HG03432 (cell line): ENCODE measurements around the gene NIN.
"Not testable (repeated sequence)": the region's sequence is repeated elsewhere in the genome, so short reads cannot be mapped to it uniquely, and the experiment has no call there.

Source experiments
- ATAC-seq: cut with Tn5 transposase; IDR thresholded peaks from one replicate; pipeline ENCODE4 v1.9.1; 2021; ENCODE audit warnings: mild to moderate bottlenecking, moderate library complexity; ENCODE audit not compliant: unreplicated experiment

Gene NIN

DNA sequence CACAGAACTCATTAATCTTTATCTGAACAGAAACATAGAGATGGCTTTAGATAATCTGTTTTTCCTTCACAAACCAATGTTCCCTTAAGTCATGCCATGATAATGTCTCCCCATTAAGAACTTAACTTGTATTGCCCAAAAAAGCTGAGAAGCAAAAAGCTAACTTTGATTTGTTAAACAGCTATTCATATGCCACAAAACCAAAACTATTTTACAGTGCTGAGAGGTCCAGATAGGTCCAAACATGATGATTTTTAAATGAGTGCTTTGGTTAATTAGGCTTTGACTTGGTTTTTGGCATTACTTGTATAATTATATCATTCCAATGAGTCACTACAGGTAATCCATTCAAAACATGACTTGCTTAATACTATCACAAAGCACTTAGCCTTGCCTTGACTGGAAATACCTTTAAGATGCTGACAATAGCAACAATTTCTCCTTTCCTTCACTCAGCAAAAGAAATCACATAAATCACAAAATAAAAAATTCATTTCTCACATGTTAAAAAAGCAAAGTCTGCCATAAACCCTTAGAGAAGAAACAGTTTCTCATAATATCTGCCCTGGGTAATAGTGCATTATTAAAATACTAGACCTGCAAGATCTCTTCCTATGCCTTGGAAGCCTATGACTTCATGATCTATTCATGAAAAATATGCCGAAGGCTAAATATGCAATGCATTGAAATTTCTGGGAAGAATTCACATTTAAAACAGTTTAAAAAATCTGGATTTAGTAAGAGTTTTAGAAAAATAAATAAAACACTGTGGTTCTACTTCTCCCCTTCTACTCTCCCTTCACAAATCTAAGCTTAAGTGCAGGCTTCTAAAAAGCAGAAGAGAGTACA is 110.8 kb downstream of the NIN start:
- no peak for ATAC-seq

DNA sequence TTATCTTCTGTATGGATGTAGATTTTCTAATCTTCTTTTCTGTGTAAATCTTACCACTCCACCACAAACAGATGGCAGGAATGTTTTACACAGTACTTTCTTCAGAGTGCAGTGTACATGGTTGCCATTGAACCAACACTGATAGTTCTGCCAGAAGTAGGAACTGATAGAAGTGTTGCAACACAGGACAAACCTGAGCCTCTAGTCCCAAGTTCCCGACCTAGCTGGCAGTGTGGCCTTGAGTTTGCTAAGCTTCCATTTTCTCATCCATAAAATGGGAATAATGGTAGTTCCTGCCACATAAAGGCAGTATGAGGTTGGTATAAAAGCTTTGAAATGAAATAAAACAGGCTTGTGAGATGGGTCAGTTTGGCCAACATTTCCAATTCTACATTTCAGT is 112.0 kb downstream of the NIN start:
- ATAC-seq: no peak

DNA sequence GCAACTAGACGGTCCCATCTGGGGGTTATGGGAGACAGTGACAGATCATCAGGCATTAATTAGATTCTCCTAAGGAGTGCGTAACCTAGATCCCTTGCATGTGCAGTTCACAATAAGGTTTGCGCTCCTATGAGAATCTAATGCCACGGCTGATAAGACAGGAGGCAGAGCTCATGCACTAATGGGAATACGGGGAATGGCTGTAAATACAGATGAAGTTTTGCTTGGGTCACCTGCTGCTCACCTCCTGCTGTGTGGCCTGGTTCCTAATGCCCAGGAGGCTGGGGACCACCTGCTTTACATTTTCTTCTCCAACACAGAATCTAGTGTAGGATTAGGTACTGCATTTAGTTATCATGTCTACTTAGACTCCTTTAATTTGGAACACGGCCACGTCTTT is 113.2 kb downstream of the NIN start:
- ATAC-seq: no peak

- ATAC-seq: peak; percentile 59
These were observed 116.4 kb downstream of the NIN start for GRCh38 chr14:50714450-50715073.

- no peak for ATAC-seq
These were observed 119.9 kb downstream of the NIN start for GRCh38 chr14:50711043-50711442.

DNA sequence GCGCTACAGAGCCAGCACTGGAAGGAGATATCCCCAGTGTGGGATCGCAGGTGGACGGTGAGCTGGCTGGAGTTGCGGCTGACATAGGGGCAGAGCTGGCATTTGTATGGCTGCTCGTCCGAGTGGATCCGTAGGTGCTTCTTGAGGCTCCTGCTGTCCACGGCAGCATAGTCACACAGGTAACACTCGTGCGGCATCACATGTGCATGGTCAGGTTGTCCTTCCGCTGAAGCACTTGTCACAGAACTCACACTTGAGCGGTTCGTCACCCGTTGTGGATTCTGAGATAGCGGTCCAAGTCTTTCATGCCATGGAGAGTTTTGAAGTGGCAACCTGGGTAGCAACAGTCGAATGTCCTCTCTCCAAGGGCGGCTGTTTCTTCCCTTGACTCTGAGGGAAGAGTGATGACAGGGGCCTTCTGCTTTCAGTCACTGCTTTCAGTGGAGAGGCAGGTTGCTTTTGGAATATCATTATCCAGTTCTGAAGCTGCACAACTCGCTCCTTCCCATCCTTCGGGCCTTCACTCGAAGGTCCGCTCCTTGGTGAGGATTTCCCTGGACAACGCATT is 125.9 kb downstream of the NIN start:
- no peak for ATAC-seq

DNA sequence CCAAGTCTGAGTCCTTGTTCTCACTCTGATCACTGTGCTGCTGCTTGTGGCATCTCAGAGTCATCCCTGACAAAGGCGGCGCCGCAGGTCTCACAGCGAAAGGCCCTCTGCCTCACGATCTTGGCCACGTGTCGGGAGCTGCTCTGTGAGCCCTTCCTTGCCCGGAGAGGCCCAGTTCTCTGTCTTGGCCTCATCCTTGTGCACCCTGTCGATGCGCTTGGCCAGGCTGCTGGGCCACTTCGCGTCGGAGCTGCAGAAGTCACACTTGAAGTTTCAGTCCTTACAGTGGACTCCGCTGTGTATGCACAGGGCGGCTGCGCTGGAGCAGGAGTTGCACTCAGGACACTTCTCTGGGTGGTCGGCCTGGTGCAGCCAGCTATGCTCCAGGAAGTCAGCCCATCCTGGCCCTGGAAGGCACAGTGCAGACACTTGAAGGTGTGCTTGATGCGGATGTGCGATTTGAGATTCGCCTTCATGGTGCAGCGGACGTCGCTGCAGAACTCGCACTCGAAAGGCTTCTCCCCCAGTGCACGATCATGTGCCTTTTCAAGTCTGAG is 126.4 kb downstream of the NIN start:
- ATAC-seq: no peak

GRCh38 chr14:50697659-50698290 is 133.2 kb downstream of the NIN start:
- no peak for ATAC-seq

DNA sequence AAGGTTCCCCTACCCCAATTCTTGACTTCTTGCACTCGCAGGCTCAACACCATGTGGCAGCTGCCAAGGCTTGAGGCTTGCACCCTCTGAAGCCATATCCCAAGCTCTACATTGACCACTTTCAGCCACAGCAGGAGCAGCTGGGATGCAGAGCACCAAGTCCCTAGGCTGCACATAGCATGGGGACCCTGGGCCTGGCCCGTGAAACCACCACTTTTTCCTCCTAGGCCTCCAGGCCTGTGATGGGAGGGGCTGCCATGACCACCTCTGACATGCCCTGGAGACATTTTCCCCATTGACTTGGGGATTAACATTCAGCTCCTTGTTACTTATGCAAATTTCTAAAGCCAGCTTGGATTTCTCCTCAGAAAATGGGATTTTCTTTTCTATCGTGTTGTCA is 136.7 kb downstream of the NIN start:
- not testable (repeated sequence) for ATAC-seq

DNA sequence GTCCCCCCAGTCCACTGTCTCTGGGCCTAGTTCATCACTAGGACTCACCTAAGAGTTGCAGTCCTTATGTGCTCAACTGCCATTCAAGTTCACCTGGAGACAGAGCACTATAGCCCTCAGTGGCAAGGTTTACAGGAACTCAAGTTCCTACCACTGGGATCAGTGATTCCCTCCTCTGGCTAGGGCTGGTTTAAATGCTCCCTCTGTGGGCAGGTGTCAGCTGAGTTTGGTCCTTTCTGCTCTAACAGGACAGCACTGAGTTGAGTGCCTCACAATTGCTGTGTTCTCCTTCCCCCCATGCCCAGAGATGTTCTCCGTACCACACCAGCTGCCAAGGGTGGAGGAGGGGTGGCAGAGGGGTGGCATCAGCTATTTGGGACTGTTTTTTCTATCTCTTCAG is 142.1 kb downstream of the NIN start:
- ATAC-seq: no peak

GRCh38 chr14:50679674-50680073 is 151.3 kb downstream of the NIN start:
- no peak for ATAC-seq

DNA sequence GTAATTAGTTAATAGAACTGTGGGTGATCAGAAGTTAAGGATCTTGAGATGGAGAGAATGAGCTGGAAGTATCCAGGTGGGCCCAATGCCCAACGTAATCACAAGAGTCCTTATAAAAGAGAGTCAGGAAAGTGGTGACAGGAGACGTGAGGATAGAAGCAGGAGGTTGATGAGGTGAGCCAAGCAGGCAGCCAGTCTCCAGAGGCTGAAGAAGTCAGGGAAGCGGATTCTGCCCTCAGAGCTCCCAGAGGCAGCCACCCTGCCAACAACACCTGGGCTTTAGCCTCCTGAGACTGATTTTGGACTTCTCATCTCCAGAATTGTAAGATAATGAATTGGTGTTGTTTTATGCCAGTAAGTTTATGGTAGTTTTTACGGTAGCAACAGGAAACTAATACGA is 152.8 kb downstream of the NIN start:
- ATAC-seq: no peak

DNA sequence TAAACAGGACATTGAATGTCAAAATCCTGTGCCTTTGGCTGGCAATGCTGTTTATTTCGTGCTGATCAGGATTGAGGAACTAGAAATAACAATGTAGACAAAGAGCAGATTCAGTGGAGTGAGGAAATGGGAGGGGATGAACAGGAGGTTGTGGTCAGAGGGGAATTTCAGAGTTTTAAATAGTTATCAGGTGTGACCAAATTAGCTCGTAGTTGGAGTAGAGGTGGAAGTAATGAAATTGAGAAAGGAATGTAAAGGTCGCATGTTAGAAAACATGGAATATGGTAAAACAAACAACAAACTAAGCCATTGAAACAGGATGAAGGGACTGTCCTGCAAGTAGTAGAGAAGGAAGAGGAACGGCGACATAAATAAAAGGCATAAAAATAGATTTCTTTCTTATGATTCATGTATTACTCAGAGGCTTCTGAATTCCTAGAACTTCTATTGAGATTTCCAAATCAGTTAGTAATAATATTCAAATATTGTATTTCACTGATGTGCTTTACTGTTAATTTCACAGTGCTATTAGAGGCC is 153.4 kb downstream of the NIN start:
- peak; percentile 87 for ATAC-seq

DNA sequence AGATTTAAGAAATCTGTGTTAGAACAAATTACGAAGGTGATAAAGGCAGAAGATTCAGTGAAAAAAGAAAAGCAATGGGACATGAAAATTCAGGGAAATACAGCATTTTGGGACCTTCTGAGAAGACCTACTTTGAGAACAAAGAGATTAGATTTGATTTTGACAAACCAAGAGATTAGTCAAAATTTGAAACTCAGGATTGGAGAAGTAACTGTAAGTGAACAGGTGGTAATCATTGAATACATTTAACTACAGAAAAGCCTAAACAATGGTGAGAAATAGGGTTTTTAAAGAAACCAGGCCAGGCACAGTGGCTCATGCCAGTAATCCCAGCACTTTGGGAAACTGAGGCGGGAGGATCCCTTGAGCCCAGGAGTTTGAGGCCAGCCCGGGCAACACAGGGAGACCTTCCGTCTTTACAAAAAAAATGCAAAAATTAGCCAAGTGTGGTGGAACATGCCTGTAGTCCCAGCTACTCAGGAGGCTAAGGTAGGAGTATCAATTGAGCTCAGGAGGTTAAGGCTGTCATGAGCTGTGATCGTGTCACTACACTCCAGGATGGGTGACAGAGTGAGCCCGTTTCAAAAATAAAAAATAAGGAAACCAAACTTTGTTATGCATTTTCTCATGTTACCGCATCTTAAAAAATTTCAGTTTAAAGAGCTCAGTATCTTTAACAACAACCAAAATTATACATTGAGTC is 154.0 kb downstream of the NIN start:
- peak; percentile 26 for ATAC-seq

DNA sequence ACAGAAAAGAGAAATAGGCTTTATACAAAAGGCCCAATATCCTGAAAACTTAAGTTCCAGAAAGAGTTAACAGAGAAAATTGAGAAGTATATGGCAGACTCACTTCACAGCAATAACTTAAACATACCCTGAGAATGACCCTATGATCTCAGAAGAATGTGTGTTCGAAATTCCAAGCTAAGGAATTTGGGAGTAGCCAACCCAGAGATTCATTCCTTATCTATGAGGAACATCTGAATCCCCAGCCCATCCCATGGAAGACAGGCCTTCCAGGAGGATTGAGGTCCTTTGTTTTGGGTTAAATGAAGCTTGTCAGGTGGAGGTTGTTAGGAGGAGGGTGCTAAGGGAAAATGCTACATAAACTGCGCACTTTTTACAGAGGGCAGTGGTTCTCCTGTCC is 155.4 kb downstream of the NIN start:
- no peak for ATAC-seq

DNA sequence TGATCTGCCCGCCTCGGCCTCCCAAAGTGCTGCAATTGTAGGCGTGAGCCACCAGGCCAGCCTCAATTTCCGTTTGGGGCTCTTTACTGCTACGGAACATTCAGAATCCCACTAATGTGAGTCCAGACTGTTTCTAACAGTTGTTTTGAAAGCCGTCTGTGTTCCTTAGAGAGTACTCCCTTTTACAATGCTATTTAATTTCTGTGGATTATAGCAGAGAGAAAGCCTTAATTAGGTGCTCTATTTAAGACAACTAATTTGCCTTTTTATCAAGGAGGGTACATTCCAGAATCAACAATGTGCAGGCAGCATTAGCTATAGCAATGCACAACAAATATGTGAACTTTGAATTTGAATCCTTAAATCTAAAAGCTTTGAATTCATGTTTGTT is 160.1 kb downstream of the NIN start:
- ATAC-seq: no peak

DNA sequence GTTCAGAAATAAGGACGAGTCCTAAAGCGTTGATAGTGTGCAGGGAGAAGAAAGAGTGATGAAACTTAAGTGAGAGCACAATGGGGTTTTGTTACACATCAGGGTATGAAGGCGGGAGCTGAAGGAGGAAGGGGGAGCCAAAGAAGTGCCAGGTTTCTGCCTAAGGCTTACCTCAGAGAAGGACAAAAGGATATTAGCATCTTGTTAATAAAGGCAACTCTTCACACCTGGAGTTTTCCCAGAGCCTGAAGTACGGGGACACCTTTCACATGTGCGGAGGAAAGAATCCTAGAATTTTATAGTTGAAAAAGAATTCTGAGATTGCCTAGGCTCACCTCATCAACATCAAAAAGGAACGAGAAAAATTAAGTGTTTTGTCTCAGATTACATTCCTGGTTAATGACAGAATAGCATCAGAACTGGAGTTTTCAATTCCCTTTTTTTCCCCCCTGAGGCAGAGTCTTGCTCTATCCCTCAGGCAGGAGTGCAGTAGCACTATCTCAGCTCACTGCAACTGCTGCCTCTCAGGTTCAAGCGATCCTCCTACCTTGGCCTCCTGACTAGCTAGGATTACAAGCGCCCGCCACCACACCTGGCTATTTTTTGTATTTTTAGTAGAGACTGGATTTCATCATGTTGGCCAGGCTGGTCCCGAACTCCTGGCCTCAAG is 160.6 kb downstream of the NIN start:
- no peak for ATAC-seq
